CMK (cell line): ENCODE data around the gene RDX.

ENCODE experiments used
- DNase-seq: peaks from one replicate; pipeline ENCODE4 v3.0.0-alpha.2; 2010; ENCODE audit warnings: low read depth

RDX gene

DNA sequence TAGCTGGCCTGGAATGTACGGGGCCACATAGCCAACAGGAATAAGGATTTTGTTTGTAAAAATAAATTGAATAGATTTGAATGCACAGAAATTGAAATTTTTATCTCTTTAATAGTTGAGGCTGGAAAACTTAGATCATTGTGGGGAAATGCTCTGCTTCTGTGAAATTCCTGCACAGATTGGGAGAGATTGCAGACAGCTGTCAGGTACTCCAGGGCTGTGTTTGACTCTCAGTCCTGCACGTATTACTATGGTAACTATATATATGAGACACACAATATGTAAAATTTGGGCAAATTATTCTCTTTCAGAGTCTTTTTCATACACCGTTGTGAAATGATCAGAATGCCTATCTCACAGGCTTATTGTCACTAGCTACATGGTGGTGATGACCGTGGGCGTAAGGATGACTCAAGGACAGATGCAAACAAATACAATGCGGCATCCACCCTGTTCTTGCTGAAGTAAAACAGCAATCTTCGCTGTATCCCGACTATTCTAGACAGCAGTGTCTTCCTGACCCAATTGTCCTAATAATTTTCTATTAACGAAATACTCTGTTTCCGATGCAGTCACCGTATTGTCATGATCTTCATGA, 123.8 kb downstream of the RDX start:
- DNase-seq = no peak

DNA sequence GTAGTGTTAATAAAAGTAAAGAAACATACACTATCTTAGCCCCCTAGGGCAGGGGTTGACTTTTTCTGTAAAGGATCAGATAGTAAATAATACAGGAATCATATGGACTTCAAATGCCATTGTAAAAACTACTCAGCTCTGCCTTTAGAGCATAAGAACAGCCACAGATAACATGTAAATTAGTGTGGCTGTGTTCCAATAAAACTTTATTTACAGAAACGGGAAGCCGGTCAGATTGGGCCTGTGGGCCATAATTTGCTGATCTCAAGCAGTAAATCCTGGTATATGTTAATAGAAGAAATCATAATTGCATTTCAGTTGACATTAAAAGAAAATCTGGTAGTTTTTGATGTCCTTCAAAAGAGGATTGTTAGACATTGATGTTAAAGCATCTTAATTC, 126.7 kb downstream of the RDX start:
- no peak for DNase-seq

DNA sequence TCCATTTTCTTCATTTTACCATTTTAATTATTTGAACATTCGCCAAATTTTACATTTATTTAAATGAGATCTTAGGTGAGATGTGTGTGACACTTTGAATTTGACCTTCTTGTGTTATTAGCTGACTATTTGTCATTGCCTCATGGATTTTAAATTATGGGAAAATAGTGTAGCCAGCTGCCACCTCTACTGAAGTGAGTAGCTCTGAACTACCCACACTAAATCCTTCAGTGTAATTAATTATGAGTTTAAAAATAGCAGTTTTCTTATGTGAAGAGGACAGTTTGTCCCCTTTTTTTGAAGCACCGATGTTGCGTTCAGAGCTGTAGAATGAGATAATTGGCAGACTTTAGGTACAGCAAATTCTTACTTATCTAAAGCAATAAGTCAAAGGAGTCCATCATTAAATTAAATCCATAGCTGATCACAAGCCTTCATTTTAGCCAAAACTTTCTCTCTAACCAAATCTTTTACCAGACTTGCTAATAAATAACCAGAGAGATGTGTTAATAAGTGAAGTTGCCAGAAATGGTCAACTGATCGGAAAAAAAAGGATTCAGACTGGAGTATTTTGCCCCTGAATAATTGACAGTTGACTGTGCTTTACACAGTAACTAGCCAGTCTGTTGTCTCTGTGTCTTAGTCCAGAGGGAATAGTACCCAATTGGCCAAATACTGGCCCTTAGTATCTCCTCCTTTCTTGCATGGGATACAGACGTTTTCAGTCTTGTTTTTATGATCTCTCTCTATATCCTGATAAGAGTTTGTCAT, 128.2 kb downstream of the RDX start:
- DNase-seq = no peak

DNA sequence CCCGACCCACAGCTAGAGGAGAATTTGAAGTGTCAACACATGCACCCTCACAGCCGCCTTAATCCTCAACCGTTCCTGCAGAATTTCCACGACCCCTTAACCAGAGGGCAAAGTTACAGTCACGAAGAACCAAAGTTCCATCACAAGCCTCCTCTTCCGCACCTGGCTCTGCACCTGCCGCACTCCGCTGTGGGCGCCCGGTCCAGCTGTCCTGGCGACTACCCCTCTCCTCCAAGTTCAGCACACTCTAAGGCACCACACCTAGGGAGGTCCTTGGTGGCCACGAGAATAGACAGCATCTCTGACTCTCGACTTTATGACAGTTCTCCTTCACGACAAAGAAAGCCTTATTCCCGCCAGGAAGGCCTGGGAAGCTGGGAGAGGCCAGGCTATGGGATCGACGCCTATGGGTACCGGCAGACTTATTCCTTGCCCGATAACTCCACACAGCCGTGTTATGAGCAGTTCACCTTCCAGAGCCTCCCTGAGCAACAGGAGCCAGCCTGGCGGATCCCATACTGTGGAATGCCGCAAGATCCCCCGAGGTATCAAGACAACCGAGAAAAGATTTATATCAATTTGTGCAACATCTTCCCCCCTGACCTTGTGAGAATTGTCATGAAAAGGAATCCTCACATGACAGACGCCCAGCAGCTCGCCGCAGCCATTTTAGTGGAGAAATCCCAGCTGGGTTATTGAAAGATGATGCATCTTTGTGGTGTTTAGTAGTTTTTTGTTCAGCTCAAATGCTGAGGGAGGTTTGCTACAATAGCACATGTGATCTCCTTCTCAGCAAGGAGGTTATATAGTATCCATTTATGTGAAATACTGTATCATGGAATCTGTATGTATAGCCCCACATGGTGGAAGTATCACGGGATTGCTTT, 131.1 kb downstream of the RDX start:
- no peak for DNase-seq

DNA sequence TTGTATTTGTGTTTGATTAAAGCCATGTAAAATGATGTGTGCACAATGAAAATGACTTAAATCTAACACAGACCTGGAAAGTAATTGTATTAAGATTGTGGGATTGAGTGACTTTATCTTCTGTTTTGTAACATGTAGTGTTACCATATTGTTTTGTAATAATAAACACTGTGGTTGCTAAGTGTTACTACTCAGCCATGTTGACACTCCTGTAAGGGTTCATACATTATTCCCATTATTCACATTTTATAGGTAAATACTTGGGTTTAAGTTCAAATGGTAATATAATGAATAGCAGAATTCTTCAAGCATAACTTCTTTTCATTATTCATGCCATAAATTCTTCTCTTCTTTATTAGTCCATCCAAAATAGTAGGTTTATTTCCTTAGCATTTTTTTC, 134.2 kb downstream of the RDX start:
- DNase-seq = no peak

DNA sequence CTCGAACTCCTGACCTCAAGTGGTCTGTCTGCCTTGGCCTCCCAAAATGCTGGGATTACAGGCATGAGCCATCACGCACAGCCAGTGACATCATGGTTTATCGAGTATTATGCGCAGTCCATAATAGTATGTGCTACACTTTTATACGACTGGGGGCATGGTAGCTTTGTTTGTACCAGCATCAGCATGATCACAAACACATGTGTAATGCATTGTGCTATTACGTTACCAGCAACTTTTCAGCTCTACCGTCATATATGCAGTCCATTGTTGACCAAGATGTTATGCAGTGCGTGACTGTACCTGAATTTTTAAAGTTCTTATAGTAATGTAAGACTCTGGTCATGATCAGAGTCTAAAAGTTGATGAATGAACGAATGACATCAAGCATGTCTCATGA, 135.4 kb downstream of the RDX start:
- DNase-seq = no peak

DNA sequence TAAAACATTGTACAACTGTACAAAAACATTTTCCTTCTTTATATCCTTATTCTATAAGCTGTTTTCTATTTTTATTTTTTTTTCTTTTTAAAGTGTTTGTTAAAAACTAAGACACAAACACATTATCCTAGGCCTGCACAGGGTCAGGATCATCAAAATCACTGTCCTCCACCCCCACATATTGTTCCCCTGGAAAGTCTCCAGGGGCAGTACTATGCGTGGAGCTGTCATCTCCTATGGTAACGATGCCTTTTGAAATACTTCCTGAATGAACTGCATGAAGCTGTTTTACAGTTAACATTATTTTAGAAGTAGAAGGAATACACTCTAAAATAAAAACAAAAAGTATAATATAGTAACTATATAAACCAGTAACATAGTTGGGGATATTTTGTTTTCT, 136.0 kb downstream of the RDX start:
- no peak for DNase-seq

DNA sequence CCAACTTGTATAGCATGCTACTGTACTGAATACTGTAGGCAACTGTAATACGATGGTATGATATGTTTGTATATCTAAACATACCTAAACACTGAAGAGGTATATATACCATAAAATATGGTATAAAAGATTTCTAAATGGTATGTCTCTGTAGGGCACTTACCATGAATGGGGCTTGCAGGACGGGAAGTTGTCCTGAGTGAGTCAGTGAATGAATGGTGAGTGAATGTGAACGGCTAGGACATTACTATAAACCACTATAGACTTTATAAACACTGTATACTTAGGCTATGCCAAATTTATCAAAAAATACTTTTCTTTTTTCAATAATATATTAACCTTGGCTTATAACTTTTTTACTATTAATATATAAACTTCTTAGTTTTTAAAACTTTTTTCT, 136.4 kb downstream of the RDX start:
- no peak for DNase-seq

DNA sequence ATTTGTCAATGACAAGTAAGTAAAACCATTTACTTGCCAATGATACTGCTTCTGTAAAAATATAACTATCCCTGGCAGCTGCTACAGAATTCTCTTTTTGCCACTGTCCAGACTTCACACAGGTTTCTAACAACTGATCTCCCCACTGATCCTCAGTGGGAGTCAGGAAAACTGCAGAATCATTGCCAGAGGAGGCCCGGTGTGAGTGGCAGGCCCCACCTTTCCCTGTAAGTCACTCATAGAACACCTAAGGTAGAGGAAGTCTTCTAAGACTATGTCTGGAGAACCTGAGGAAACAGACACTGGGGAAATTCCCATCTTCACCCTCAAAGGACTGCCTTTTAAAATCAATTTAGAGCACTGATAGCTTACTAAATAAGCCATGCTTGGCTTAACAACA, 136.9 kb downstream of the RDX start:
- DNase-seq = no peak

DNA sequence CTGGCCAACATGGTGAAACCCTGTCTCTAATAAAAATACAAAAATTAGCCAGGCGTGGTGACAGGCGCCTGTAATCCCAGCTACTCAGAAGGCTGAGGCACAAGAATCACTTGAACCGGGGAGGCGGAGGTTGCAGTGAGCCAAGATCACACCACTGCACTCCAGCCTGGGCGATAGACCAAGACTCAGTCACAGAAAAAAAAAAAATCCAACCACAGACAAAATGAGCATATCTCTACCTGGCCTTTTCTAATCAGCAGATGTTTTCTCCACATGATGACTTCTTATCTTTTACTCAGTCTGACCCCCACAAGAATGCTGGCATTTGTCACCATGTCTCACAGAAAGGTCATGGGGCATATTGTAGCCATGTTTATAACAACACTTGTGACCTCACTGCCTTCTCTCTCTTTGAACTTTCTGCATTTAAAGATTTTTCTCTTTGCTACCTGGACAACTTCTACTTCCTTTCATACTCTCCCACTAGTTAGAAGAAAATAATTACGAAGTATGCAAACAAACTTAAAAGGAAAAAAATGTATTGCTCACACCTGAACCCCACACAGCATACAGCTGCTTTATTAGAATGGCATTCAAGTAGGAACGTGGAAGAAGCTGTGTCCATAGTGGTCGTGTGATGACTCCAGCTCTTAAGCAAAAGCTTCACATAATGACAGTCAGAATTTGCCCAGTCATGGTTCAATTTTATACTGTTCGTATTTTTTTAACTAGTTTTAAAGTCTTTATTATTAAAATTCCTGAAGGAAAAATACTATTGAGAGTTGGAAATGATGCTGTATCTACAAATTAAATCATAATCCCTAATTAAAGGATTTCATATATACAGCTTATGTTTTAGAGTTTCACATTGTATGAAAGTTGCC, 137.9 kb downstream of the RDX start:
- DNase-seq = no peak

DNA sequence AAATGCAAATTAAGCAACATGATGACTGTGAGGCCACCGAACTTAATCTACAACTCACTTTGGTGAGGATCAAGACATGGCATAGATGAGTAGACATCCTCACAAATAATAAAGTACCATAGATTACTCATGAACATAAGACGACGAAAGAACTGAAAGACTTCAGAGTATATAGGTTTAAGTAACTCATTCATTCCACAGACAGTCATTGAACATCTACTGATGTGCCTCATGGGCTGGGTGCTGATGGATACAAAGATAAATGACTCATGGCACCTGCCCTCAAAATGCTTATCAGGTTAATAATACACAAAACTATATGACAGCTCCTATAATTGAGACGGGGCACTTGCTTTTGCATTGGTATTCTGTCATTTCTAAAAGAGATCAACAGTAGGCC, 139.9 kb downstream of the RDX start:
- DNase-seq = no peak

DNA sequence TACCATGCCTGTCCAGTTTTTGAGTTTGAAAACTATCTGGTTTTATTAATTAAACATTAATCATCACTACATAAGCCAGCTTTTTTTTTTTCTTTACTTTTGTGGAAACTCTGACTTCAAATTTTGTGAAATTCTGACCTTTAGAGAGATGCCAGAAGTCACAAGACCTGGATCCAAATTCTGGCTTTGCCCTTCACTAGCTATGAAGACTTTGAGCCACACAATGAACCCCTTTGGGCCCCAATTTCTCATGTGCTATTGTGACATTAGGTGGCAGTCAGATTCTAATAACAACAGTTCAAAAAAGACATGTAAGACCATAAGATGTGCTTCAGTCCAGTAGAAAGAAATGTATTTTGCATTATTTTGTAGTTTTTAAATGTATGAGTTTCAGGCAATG, 142.9 kb downstream of the RDX start:
- no peak for DNase-seq

DNA sequence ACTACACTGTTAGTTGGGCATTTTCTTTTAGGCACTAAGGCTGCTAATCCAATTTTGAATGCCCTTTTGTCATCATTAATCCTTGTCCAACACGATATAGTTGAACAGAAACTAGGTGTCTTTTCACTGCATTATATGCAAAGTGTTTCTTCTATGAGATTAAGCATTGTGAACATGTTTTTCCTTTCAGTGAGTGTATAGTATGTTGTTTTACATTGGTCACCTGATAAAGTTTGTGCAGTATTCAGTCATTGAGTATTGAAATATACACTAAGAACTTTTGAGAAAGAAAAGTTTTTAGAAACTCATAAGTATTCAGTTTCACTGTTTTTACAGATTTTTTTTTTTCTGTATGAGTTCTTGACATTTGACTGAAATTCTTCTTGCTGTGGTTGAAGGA, 144.2 kb downstream of the RDX start:
- DNase-seq = no peak

DNA sequence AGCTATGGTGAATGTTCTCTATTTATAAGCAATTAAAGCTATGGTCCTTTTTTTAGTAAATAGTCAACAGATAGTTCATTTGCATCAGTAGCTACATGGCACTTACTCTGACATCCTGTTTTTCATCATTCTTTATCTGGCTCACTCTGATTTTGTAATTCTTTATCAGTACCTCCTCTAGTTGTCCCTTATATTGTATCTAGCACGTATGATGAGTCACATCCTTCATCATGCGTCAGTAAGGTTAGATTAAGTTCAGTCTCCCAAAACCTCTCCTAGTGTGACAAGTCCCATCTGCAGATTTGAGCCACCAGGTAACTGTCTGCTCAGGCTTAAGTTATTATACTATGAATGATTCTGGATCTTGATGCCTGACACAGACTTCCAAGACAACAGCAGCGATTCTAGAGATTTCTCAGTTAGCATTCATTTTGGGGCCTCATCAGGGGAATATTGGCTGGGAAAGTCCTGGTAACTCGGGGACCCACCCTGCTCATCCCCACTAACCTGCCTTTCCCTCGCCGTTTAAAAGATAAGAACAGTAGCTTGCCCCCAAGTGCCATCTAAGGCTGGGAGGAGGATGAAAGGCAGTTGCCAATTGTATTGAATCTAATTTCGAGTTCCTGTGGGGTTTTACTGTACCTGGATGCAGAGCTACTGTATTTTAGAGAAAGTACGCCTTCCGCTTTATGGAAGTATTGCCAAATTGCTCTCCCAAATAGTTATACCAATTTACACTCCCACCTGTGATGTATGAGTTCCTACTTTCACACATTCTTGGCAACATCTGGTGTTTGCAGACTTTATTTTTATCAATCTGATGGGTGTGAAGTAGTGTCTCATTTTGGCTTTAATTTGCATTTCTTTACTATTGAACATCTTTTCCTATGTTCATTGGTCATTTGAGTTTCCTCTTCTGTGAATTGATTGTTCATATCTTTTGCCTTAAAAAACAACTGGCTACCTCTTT, 147.4 kb downstream of the RDX start:
- DNase-seq = no peak

DNA sequence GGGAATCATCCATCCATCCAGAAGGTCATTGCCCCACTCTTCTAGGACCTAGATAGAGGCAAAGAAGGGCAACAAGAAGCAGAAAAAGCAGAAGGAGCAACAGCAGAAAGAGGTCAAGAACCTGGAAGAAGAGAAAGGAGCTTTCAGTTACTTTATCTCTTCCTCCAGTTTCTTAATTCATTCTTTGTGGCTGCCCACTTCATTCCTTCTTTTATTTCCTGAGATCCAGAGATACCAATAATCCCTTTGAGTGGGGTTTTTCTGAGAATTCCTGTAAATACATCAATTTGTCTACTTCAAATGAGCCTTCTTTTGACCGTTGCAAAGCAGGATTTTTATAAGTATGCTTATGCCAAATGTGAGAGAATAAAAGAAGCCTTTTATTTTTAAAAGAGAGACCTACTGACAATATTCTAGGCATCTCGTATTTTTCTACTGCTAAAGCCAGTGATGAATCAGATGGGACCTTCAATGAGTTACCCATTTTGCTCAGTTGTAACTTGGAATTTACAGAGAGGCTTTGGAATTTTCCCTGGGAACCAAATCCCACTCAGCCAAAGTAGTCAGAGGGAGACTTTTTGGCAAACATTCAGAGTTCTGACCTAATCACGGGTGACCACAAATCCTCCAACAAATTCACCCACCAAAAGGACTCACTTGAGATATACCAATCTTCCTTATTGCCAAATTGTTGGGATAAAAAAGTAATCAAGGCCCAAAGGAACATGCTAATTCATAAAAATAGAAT, 148.3 kb downstream of the RDX start:
- DNase-seq = no peak

DNA sequence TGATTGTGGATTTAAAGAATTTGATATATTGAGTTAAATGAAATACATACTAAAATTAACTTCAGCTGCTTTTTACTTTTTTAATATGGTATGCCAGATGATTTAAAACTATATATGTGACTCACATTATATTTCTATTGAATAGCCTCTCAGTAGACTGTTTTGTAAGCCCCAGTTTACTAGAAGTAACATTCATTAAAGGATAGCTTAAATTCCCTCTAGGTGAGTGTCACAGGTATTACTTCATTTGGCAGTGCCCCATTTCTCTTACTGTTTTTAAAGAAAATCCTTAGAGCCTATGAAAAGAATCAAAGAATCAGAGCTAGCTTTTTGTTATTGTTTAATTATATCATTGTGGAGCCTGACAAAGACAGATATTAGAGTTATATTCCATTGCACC, 154.6 kb downstream of the RDX start:
- DNase-seq = no peak

DNA sequence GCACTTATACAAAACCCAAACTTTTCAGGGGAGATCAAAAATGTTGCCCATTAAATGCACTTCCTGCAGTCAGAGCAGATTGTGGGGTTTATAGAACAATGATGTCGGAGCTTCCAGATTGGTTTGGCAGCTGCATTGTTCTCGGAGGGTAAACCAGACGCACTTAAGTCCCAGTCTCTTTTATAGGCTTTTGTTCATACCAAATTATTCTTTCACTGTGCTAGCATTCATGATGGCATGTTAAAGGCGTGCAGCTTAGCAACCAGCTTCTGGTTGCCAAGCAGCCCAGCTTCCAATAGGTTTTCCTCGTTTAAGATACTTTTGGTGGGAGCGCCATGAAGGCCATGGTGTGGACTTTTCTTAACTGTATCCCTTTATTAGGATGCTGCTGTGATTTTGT, 162.3 kb downstream of the RDX start:
- DNase-seq = no peak

DNA sequence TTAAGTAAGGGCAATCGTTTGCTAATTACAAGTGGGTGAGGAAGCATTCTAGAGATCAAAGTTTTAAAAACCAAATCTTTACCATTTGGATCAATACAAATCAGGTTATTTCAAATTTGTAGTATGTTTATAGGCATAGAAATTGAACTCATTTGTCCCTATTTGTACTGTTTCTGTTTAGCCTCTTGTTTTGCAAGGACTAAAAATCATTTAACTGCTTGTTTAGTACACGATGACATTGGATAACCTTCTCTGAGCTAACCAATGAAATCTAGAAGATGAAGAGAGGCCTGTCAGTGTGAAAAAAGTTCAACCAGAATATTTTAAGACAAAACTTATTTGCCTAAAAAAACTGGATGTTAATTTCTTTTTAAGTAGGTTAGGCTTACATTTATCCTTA, 163.3 kb downstream of the RDX start:
- no peak for DNase-seq

DNA sequence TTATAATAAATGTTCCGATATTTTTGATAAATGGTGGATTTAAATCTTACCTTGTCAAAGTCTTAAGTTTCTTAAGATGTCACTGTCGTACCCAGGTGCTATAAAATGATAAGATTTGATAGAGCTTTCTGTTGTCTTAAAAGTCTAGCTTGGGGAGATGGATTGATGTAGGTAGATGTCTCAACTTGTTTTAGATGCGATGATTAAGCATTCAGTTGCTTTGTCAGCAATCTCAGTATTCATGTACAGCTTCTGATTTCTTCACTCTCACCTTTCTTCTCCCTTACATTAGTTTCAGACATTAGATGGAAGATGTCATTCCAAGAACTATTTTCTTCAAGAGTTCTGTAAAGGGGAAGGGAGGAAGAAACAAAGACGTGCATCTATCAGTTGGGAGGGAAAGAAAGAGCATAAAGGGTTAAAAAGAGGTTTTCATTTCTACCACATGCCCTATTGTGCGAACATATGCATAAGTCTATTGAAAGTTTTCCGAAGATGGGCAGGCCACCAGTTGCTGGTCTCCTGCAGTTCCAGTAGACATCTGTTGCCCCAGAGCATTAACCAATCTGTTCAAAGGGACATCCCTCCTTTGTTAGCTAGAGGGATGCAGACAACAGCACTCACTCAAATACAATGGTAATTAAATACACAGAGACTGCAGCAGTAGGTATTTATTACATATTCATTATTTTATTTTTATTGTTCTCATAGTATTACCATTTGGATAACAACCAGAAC, 164.9 kb downstream of the RDX start:
- no peak for DNase-seq
